Measurements from ENCODE around the gene AUTS2.

The AUTS2 gene

DNA sequence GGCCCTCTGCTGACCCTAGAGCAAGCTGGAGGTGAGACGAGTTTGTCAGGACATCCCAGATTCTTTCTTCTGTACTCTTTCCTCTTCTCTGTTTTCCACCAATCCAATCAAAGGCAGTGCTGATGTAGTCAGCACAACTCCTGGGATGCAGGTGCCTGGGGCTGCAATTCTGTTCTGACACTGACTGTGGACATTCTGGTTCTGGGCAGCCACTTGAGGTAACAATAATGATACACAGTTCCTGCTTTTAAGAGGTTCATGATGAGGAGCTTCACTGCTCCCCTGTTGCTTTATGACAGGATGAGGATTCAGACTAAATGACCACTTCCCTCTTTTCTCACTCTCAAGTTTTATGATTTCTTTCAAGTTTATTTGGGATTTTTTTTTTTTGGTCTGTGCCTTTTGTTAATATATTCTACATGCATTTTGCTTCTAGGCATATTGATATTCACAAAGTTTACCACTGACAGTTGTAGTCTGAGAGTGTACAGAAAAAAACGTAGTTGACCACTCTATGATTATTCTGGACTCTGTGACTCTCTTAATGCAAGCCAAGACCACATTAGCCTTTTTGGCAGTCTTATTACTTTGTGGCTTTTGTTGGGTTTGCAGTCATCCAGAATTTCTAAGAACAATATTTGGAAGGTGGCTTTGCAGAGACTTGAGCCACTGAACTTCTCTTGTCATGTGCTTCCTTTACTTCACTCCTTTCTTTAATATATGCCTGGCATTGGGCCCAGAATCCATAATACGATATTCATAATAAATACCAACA, 247.6 kb downstream of the AUTS2 start:
- Histone ChIP-seq H3K4me3 (no peak overlapping the region), H3K27ac (no peak overlapping the region), H3K27me3 (no peaks in the 10 kb centered on the region), H3K9me3 (no peaks in the 10 kb centered on the region), H3K36me3 (no peaks in the 10 kb centered on the region), H3K4me1 (no peaks in the 10 kb centered on the region)
- TF ChIP-seq CTCF (IDR thresholded peaks at IDR 0.05), result no peak
- intact Hi-C loops (cut with DNase I; ENCODE audit: low total_unique reads), result no loop called here
- DNase-seq, result no peak

- Histone ChIP-seq H3K27ac (no peak overlapping the region), H3K4me3 (no peak overlapping the region), H3K4me1 (no peaks in the 10 kb centered on the region), H3K9me3 (no peaks in the 10 kb centered on the region), H3K27me3 (no peaks in the 10 kb centered on the region), H3K36me3 (no peaks in the 10 kb centered on the region)
- TF ChIP-seq CTCF (IDR thresholded peaks at IDR 0.05), result no peak
- intact Hi-C loops (cut with DNase I; ENCODE audit: low total_unique reads), result no loop called here
- DNase-seq, result no peak
These were observed 249.8 kb downstream of the AUTS2 start for GRCh38 chr7:69847921-69848612.

DNA sequence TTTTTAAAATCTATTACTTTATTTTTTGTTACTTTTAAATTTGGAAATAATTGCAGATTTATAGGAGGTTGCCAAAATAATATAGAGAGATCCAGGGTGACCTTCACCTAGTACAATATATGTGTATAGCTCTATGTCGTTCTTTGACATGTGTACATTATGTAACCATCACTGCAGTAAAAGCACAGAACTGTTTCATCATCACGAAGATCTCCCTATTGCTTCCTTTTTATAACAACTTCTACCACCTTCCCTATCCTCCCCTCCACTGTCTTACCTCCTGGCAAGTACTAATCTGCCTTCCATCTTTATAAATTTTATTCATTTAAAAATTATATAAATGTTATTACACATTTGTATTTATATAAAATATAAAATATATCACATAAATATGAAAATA, 251.0 kb downstream of the AUTS2 start:
- H3K27ac ChIP-seq, result no peak overlapping the region
- H3K4me3 ChIP-seq, result no peak overlapping the region
- H3K9me3 ChIP-seq, result no peaks in the 10 kb centered on the region
- no peaks in the 10 kb centered on the region for H3K4me1 ChIP-seq
- H3K36me3 ChIP-seq, result no peaks in the 10 kb centered on the region
- no peak for TF ChIP-seq CTCF (IDR thresholded peaks at IDR 0.05)
- no peak for DNase-seq
- no peaks in the 10 kb centered on the region for H3K27me3 ChIP-seq
- intact Hi-C loops (cut with DNase I; ENCODE audit: low total_unique reads), result no loop called here

GRCh38 chr7:69857014-69857413, 258.7 kb downstream of the AUTS2 start:
- Histone ChIP-seq H3K4me1 (no peaks in the 10 kb centered on the region), H3K36me3 (no peaks in the 10 kb centered on the region), H3K27me3 (peaks cover 0 to 14% of the 10 kb centered on the region in 2 donors), H3K9me3 (no peaks in the 10 kb centered on the region), H3K4me3 (no peak overlapping the region), H3K27ac (no peak overlapping the region)
- intact Hi-C loops (cut with DNase I; ENCODE audit: low total_unique reads), result no loop called here
- TF ChIP-seq CTCF (IDR thresholded peaks at IDR 0.05), result no peak
- DNase-seq, result no peak

DNA sequence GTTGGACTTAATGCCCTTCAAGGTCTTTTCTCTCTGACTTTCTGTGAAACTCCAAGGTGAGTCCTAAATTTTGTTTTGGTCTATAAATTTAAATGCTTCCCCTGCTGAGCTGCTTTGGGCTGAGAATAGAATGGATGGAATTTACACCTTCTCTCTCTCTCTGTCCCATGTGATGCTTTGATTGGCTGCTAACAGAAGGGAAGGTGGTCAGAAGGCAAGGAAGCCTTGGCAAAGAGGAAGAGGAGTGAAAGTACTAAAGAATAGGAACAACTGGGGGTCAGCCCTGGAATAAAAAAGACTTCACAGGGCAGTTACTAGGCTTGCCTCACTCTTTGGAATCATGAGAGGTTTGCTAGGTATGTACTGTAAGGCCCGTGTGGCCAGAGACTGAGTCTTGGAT, 260.2 kb downstream of the AUTS2 start:
- no peak for TF ChIP-seq CTCF (IDR thresholded peaks at IDR 0.05)
- intact Hi-C loops (cut with DNase I; ENCODE audit: low total_unique reads), result no loop called here
- no peaks in the 10 kb centered on the region for H3K4me1 ChIP-seq

More for the DNA sequence above, 260.2 kb downstream of the AUTS2 start:
- Histone ChIP-seq H3K27me3 (peaks cover 0 to 14% of the 10 kb centered on the region in 2 donors), H3K36me3 (no peaks in the 10 kb centered on the region), H3K4me3 (no peak overlapping the region), H3K9me3 (no peaks in the 10 kb centered on the region), H3K27ac (no peak overlapping the region)
- DNase-seq, result no peak
